Measurements from ENCODE around the gene LRRK1.

Gene LRRK1

GRCh38 chr15:100929641-100930042 lies 10.5 kb downstream of the LRRK1 start:
- no peak overlapping the region for H4K91ac ChIP-seq (ENCODE audit: low read depth, low read length)
- no peaks in the 10 kb centered on the region for H3K9me3 ChIP-seq (ENCODE audit: insufficient read depth, low read depth, low read length)
- H3K79me2 ChIP-seq (ENCODE audit: control insufficient read depth, insufficient read depth, low read length, poor library complexity) = no peaks in the 10 kb centered on the region
- no peak overlapping the region for H4K8ac ChIP-seq (ENCODE audit: low read depth, low read length)
- no peak overlapping the region for H3K14ac ChIP-seq (ENCODE audit: low read length)
- no CpG with 5 or more reads among the region's 6 CpGs for WGBS (ENCODE audit: extremely low coverage, insufficient coverage, insufficient read length)
- H3K9ac ChIP-seq (ENCODE audit: low read length) = no peak overlapping the region
- no peak overlapping the region for H3K23ac ChIP-seq (ENCODE audit: low read length)
- peaks cover 16 to 21% of the 10 kb centered on the region in 2 experiments for H3K4me1 ChIP-seq (ENCODE audit: control insufficient read depth in 1 of 2, insufficient read depth in 2 of 2, low read length in 2 of 2)
- H2BK120ac ChIP-seq (ENCODE audit: insufficient read depth, low read length, poor library complexity) = no peak overlapping the region
- no peaks in the 10 kb centered on the region for H3K79me1 ChIP-seq (ENCODE audit: low read length)
- no peak overlapping the region for H2BK12ac ChIP-seq (ENCODE audit: low read length)
- no peak overlapping the region for H3K4ac ChIP-seq (ENCODE audit: low read depth, low read length)
- DNase-seq = peak; percentile 86 to 88
- H3K4me3 ChIP-seq (ENCODE audit: low read depth, low read length) = no peak overlapping the region
- H2AK5ac ChIP-seq (ENCODE audit: low read length) = no peak overlapping the region
- no peak overlapping the region for H3K4me2 ChIP-seq (ENCODE audit: low read length)
- H2BK5ac ChIP-seq (ENCODE audit: low read depth, low read length, poor library complexity) = no peak overlapping the region
- H3K27me3 ChIP-seq (ENCODE audit: insufficient read depth, low read length) = no peaks in the 10 kb centered on the region
- H3K36me3 ChIP-seq (ENCODE audit: control insufficient read depth in 1 of 2, insufficient read depth in 2 of 2, low read length in 2 of 2) = no peaks in the 10 kb centered on the region
- H2AFZ ChIP-seq (ENCODE audit: insufficient read depth, low read length, poor library complexity) = no peak overlapping the region
- peak overlapping the region; percentile 66 for H3K27ac ChIP-seq (ENCODE audit: low read depth, low read length)
- no peak overlapping the region for H4K12ac ChIP-seq (ENCODE audit: low read depth, low read length)
- no peak overlapping the region for H3K18ac ChIP-seq (ENCODE audit: low read length)

- no peaks in the 10 kb centered on the region for H3K79me2 ChIP-seq (ENCODE audit: control insufficient read depth, insufficient read depth, low read length, poor library complexity)
- peak overlapping the region; percentile 7 for H4K91ac ChIP-seq (ENCODE audit: low read depth, low read length)
- H3K36me3 ChIP-seq (ENCODE audit: control insufficient read depth in 1 of 2, insufficient read depth in 2 of 2, low read length in 2 of 2) = no peaks in the 10 kb centered on the region
- H2AFZ ChIP-seq (ENCODE audit: insufficient read depth, low read length, poor library complexity) = no peak overlapping the region
- no peak for DNase-seq
- no peak overlapping the region for H3K4ac ChIP-seq (ENCODE audit: low read depth, low read length)
- H3K27ac ChIP-seq (ENCODE audit: low read depth, low read length) = no peak overlapping the region
- H3K18ac ChIP-seq (ENCODE audit: low read length) = no peak overlapping the region
- H3K4me1 ChIP-seq (ENCODE audit: control insufficient read depth in 1 of 2, insufficient read depth in 2 of 2, low read length in 2 of 2) = peaks cover 16 to 21% of the 10 kb centered on the region in 2 experiments
- H4K12ac ChIP-seq (ENCODE audit: low read depth, low read length) = no peak overlapping the region
- H3K9me3 ChIP-seq (ENCODE audit: insufficient read depth, low read depth, low read length) = no peaks in the 10 kb centered on the region
- H3K9ac ChIP-seq (ENCODE audit: low read length) = no peak overlapping the region
- H2BK12ac ChIP-seq (ENCODE audit: low read length) = no peak overlapping the region
- no peak overlapping the region for H4K8ac ChIP-seq (ENCODE audit: low read depth, low read length)
- no peak overlapping the region for H2BK5ac ChIP-seq (ENCODE audit: low read depth, low read length, poor library complexity)
- WGBS (ENCODE audit: extremely low coverage, insufficient coverage, insufficient read length) = no CpG with 5 or more reads among the region's 4 CpGs
- peak overlapping the region; percentile 4 for H2AK5ac ChIP-seq (ENCODE audit: low read length)
- H3K23ac ChIP-seq (ENCODE audit: low read length) = no peak overlapping the region
- H3K79me1 ChIP-seq (ENCODE audit: low read length) = no peaks in the 10 kb centered on the region
- H3K27me3 ChIP-seq (ENCODE audit: insufficient read depth, low read length) = no peaks in the 10 kb centered on the region
- H3K4me3 ChIP-seq (ENCODE audit: low read depth, low read length) = no peak overlapping the region
- H2BK120ac ChIP-seq (ENCODE audit: insufficient read depth, low read length, poor library complexity) = no peak overlapping the region
- no peak overlapping the region for H3K4me2 ChIP-seq (ENCODE audit: low read length)
- H3K14ac ChIP-seq (ENCODE audit: low read length) = peak overlapping the region; percentile 10
Measured at GRCh38 chr15:100930306-100930848, 11.2 kb downstream of the LRRK1 start.

- Histone ChIP-seq H3K23ac (ENCODE audit: low read length) (no peak overlapping the region), H4K91ac (ENCODE audit: low read depth, low read length) (no peak overlapping the region), H2BK12ac (ENCODE audit: low read length) (no peak overlapping the region), H3K79me1 (ENCODE audit: low read length) (no peaks in the 10 kb centered on the region), H3K18ac (ENCODE audit: low read length) (no peak overlapping the region), H3K36me3 (ENCODE audit: control insufficient read depth in 1 of 2, insufficient read depth in 2 of 2, low read length in 2 of 2) (no peaks in the 10 kb centered on the region), H3K4me2 (ENCODE audit: low read length) (no peak overlapping the region), H3K9ac (ENCODE audit: low read length) (no peak overlapping the region), H3K14ac (ENCODE audit: low read length) (no peak overlapping the region), H4K12ac (ENCODE audit: low read depth, low read length) (no peak overlapping the region), H4K8ac (ENCODE audit: low read depth, low read length) (no peak overlapping the region), H3K27ac (ENCODE audit: low read depth, low read length) (no peak overlapping the region), H2BK5ac (ENCODE audit: low read depth, low read length, poor library complexity) (no peak overlapping the region), H3K79me2 (ENCODE audit: control insufficient read depth, insufficient read depth, low read length, poor library complexity) (no peaks in the 10 kb centered on the region), H3K4me1 (ENCODE audit: control insufficient read depth in 1 of 2, insufficient read depth in 2 of 2, low read length in 2 of 2) (peaks cover 16 to 21% of the 10 kb centered on the region in 2 experiments), H3K4me3 (ENCODE audit: low read depth, low read length) (no peak overlapping the region), H3K27me3 (ENCODE audit: insufficient read depth, low read length) (no peaks in the 10 kb centered on the region), H3K4ac (ENCODE audit: low read depth, low read length) (no peak overlapping the region), H3K9me3 (ENCODE audit: insufficient read depth, low read depth, low read length) (no peaks in the 10 kb centered on the region), H2AFZ (ENCODE audit: insufficient read depth, low read length, poor library complexity) (no peak overlapping the region), H2BK120ac (ENCODE audit: insufficient read depth, low read length, poor library complexity) (no peak overlapping the region), H2AK5ac (ENCODE audit: low read length) (no peak overlapping the region)
- WGBS (ENCODE audit: extremely low coverage, insufficient coverage, insufficient read length) = no CpG with 5 or more reads among the region's 15 CpGs
- peak in 1 of 2 donors; percentile 7 for DNase-seq
Measured at GRCh38 chr15:100931143-100931890, 12.2 kb downstream of the LRRK1 start.

GRCh38 chr15:100932676-100933348 lies 13.7 kb downstream of the LRRK1 start:
- Histone ChIP-seq H2AFZ (ENCODE audit: insufficient read depth, low read length, poor library complexity) (no peak overlapping the region), H2AK5ac (ENCODE audit: low read length) (no peak overlapping the region), H4K8ac (ENCODE audit: low read depth, low read length) (no peak overlapping the region), H3K4me1 (ENCODE audit: control insufficient read depth in 1 of 2, insufficient read depth in 2 of 2, low read length in 2 of 2) (peaks cover 16 to 21% of the 10 kb centered on the region in 2 experiments), H3K14ac (ENCODE audit: low read length) (no peak overlapping the region), H2BK120ac (ENCODE audit: insufficient read depth, low read length, poor library complexity) (no peak overlapping the region), H3K79me2 (ENCODE audit: control insufficient read depth, insufficient read depth, low read length, poor library complexity) (no peaks in the 10 kb centered on the region), H3K79me1 (ENCODE audit: low read length) (no peaks in the 10 kb centered on the region), H3K9me3 (ENCODE audit: insufficient read depth, low read depth, low read length) (no peaks in the 10 kb centered on the region), H3K23ac (ENCODE audit: low read length) (no peak overlapping the region), H4K91ac (ENCODE audit: low read depth, low read length) (no peak overlapping the region), H2BK5ac (ENCODE audit: low read depth, low read length, poor library complexity) (no peak overlapping the region), H3K9ac (ENCODE audit: low read length) (no peak overlapping the region), H4K12ac (ENCODE audit: low read depth, low read length) (no peak overlapping the region), H3K27ac (ENCODE audit: low read depth, low read length) (no peak overlapping the region), H3K18ac (ENCODE audit: low read length) (no peak overlapping the region), H3K4ac (ENCODE audit: low read depth, low read length) (no peak overlapping the region), H2BK12ac (ENCODE audit: low read length) (no peak overlapping the region), H3K4me3 (ENCODE audit: low read depth, low read length) (no peak overlapping the region), H3K36me3 (ENCODE audit: control insufficient read depth in 1 of 2, insufficient read depth in 2 of 2, low read length in 2 of 2) (no peaks in the 10 kb centered on the region), H3K27me3 (ENCODE audit: insufficient read depth, low read length) (no peaks in the 10 kb centered on the region), H3K4me2 (ENCODE audit: low read length) (no peak overlapping the region)
- DNase-seq = no peak
- WGBS (ENCODE audit: extremely low coverage, insufficient coverage, insufficient read length) = no CpG with 5 or more reads among the region's 7 CpGs

All from trophoblast cell (in vitro differentiated cells and primary cell).